ENCODE results near the gene METTL15.
"Not testable (repeated sequence)": the region's sequence is repeated elsewhere in the genome, so short reads cannot be mapped to it uniquely, and the experiment has no call there.

METTL15 gene

GRCh38 chr11:28243061-28243460, 134.9 kb downstream of the METTL15 start:
- no peak overlapping the region for H3K4me3 Mint-ChIP-seq
- no peaks in the 10 kb centered on the region for H3K27me3 Mint-ChIP-seq
- H3K4me1 Mint-ChIP-seq (ENCODE audit: low read depth in 2 of 2): peaks cover 2 to 5% of the 10 kb centered on the region in 2 donors
- H3K36me3 Mint-ChIP-seq (ENCODE audit: insufficient read depth): peaks cover 3% of the 10 kb centered on the region
- no peak overlapping the region for H3K27ac Mint-ChIP-seq
- ATAC-seq (replicated peaks) (no peak), DNase-seq (no peak)
- no peaks in the 10 kb centered on the region for H3K9me3 Mint-ChIP-seq

- peaks cover 3% of the 10 kb centered on the region for H3K36me3 Mint-ChIP-seq (ENCODE audit: insufficient read depth)
- no peak overlapping the region for H3K4me3 Mint-ChIP-seq
- H3K27ac Mint-ChIP-seq: no peak overlapping the region
- no peaks in the 10 kb centered on the region for H3K27me3 Mint-ChIP-seq
- peaks cover 2 to 5% of the 10 kb centered on the region in 2 donors for H3K4me1 Mint-ChIP-seq (ENCODE audit: low read depth in 2 of 2)
- ATAC-seq (replicated peaks) (no peak), DNase-seq (no peak)
- no peaks in the 10 kb centered on the region for H3K9me3 Mint-ChIP-seq
Measured at GRCh38 chr11:28243581-28243980, 135.4 kb downstream of the METTL15 start.

DNA sequence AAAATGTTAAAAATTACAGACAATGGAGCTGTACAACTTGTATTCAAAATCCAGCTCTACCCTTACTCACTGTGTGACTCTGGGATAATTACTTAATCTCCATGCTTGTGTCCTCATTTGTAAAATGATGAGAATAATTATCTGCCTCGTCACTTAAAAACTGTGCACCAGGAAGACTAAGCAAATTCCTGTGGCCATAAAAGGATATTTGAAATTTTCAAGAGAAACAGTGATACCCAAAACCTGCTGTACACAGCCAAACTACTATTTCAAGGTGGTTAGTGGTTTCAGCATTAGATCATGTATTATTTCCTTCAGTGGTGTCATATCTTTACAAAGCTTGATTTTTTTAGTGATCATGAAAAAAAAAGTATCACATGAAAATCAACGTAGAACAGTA, 136.9 kb downstream of the METTL15 start:
- Mint-ChIP-seq H3K27ac (no peak overlapping the region), H3K27me3 (no peaks in the 10 kb centered on the region), H3K36me3 (ENCODE audit: insufficient read depth) (peaks cover 3% of the 10 kb centered on the region), H3K4me1 (ENCODE audit: low read depth in 2 of 2) (no peaks in the 10 kb centered on the region), H3K4me3 (no peak overlapping the region), H3K9me3 (no peaks in the 10 kb centered on the region)
- no peak for DNase-seq
- ATAC-seq (replicated peaks): no peak

GRCh38 chr11:28250192-28250591, 142.0 kb downstream of the METTL15 start:
- Mint-ChIP-seq H3K36me3 (ENCODE audit: insufficient read depth) (peaks cover 3% of the 10 kb centered on the region), H3K9me3 (peaks cover 4 to 6% of the 10 kb centered on the region in 2 donors), H3K27me3 (no peaks in the 10 kb centered on the region), H3K27ac (no peak overlapping the region), H3K4me1 (ENCODE audit: low read depth in 2 of 2) (peaks cover 3 to 18% of the 10 kb centered on the region in 2 donors), H3K4me3 (no peak overlapping the region)
- no peak for DNase-seq
- no peak for ATAC-seq (replicated peaks)

GRCh38 chr11:28251257-28251656, 143.1 kb downstream of the METTL15 start:
- DNase-seq: no peak
- H3K9me3 Mint-ChIP-seq: peaks cover 4 to 6% of the 10 kb centered on the region in 2 donors
- no peaks in the 10 kb centered on the region for H3K36me3 Mint-ChIP-seq (ENCODE audit: insufficient read depth)
- ATAC-seq (replicated peaks): no peak
- no peak overlapping the region for H3K4me3 Mint-ChIP-seq
- H3K27ac Mint-ChIP-seq: no peak overlapping the region
- no peaks in the 10 kb centered on the region for H3K27me3 Mint-ChIP-seq
- peaks cover 3 to 18% of the 10 kb centered on the region in 2 donors for H3K4me1 Mint-ChIP-seq (ENCODE audit: low read depth in 2 of 2)

- ATAC-seq (replicated peaks): no peak
- Mint-ChIP-seq H3K9me3 (peaks cover 3 to 4% of the 10 kb centered on the region in 2 donors), H3K4me3 (no peak overlapping the region), H3K27me3 (no peaks in the 10 kb centered on the region), H3K36me3 (ENCODE audit: insufficient read depth) (no peaks in the 10 kb centered on the region), H3K27ac (no peak overlapping the region), H3K4me1 (ENCODE audit: low read depth in 2 of 2) (peaks cover 2 to 7% of the 10 kb centered on the region in 2 donors)
- no peak for DNase-seq
Measured at GRCh38 chr11:28257761-28258160, 149.6 kb downstream of the METTL15 start.

DNA sequence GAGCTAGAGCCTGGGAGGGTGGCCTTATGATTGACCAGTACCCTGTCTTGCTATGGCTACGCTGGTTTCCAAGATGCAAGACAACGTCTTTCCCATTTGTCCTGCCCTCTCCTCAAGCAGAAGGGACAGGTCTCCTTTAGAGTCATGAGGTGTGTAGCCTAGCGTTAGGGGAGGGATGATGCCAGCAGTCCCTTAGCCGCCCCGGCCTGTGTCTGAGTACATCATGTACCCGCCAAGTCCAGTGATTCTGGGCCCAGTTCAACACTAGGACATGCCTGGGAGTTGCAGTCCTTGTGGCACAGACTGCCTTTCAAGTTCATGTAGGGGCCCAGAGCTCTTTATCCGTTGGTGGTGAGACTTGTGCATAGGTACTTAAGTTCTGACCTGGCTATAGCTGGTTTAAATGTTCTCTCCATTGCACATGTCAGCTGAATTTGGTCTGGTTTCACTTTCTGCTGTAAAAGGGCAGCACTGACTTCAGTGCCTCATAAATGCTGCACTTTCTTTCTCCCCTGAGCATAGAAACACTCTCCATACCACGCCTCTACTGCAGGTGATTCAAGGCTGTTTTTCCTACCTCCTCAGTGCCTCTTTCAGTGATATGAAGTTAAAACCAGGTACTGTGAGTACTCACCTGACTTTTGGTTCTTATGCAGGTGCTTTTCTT, 151.1 kb downstream of the METTL15 start:
- Mint-ChIP-seq H3K4me3 (no peak overlapping the region), H3K9me3 (no peaks in the 10 kb centered on the region), H3K27me3 (no peaks in the 10 kb centered on the region), H3K36me3 (ENCODE audit: insufficient read depth) (no peaks in the 10 kb centered on the region), H3K27ac (no peak overlapping the region), H3K4me1 (ENCODE audit: low read depth in 2 of 2) (peaks cover 2 to 5% of the 10 kb centered on the region in 2 donors)
- ATAC-seq (replicated peaks) (no peak), DNase-seq (no peak)

DNA sequence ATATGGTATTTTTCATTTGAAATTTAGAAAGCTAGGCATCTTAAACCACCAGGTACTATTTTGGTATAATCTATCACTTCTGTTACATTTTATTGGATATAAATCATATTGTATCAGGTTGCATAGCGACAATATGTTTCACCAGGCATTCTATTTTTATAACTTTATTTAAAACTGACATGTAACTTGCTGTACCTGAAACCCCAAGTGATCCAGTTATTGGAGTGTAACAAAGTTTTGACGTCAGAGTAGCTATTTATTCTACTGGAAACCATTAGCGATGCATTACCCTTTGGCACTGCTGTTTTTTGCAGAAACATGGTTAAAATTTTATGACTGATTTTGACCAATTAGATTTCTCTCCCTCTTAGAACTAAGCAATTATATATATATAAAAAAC, 160.7 kb downstream of the METTL15 start:
- no peak for ATAC-seq (replicated peaks)
- no peak for DNase-seq
- Mint-ChIP-seq H3K27ac (no peak overlapping the region), H3K4me3 (no peak overlapping the region), H3K27me3 (no peaks in the 10 kb centered on the region), H3K36me3 (ENCODE audit: insufficient read depth) (peaks cover 3% of the 10 kb centered on the region), H3K4me1 (ENCODE audit: low read depth in 2 of 2) (peaks cover 0 to 5% of the 10 kb centered on the region in 2 donors), H3K9me3 (peaks cover 0 to 6% of the 10 kb centered on the region in 2 donors)

DNA sequence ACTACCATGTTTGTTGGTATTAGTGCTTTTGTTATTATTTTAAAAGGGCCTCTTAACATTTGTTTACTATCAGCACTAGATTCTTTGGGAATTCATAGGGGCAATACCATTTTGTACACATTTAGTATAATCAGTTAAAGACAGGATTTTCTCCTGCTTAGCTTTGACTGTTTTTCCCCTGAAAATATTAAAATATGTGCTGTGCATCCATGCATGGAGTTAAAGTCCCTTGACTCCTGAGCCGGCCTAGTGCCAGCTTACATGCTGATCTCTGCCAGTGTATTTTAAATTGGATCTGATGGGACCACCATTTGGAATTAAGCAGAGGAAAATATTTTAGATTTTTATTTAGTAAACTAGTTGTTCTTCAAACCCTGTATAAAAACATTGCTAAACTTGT, 161.4 kb downstream of the METTL15 start:
- ATAC-seq (replicated peaks) (no peak), DNase-seq (no peak)
- Mint-ChIP-seq H3K27me3 (no peaks in the 10 kb centered on the region), H3K4me3 (no peak overlapping the region), H3K4me1 (ENCODE audit: low read depth in 2 of 2) (peaks cover 0 to 5% of the 10 kb centered on the region in 2 donors), H3K9me3 (peaks cover 0 to 6% of the 10 kb centered on the region in 2 donors), H3K36me3 (ENCODE audit: insufficient read depth) (peaks cover 3% of the 10 kb centered on the region), H3K27ac (no peak overlapping the region)

GRCh38 chr11:28272247-28272646, 164.1 kb downstream of the METTL15 start:
- not testable (repeated sequence) for H3K27me3 Mint-ChIP-seq; H3K27ac Mint-ChIP-seq; H3K4me1 Mint-ChIP-seq (ENCODE audit: low read depth in 2 of 2); H3K36me3 Mint-ChIP-seq (ENCODE audit: insufficient read depth); H3K9me3 Mint-ChIP-seq; ATAC-seq (replicated peaks); H3K4me3 Mint-ChIP-seq; DNase-seq

GRCh38 chr11:28274216-28274615, 166.0 kb downstream of the METTL15 start:
- H3K36me3 Mint-ChIP-seq (ENCODE audit: insufficient read depth): no peaks in the 10 kb centered on the region
- H3K4me1 Mint-ChIP-seq (ENCODE audit: low read depth in 2 of 2): no peaks in the 10 kb centered on the region
- DNase-seq (no peak), ATAC-seq (replicated peaks) (no peak)
- H3K27ac Mint-ChIP-seq: no peak overlapping the region
- no peak overlapping the region for H3K4me3 Mint-ChIP-seq
- no peaks in the 10 kb centered on the region for H3K27me3 Mint-ChIP-seq
- H3K9me3 Mint-ChIP-seq: no peaks in the 10 kb centered on the region

DNA sequence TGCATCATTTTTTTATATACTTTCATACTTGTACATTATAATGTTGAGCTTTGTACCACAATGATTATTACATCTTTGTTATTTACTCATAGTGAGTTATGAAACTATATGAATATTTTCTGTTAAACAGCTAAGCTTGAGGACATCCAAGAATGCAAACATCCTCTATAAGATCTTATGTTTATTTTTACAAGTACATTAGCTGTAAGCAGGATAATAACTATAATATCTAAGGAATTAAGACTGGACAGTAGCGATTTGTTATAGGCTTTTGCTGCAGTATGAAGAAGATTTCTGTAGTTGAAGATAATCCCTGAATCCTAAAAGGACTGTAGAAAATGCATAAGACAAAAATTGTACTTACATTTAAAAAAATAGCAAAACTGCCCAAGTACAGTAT, 176.0 kb downstream of the METTL15 start:
- H3K9me3 Mint-ChIP-seq: no peaks in the 10 kb centered on the region
- no peak for DNase-seq
- no peak overlapping the region for H3K4me3 Mint-ChIP-seq
- no peaks in the 10 kb centered on the region for H3K27me3 Mint-ChIP-seq
- H3K36me3 Mint-ChIP-seq (ENCODE audit: insufficient read depth): no peaks in the 10 kb centered on the region
- H3K4me1 Mint-ChIP-seq (ENCODE audit: low read depth in 2 of 2): peaks cover 0 to 8% of the 10 kb centered on the region in 2 donors
- ATAC-seq (replicated peaks): no peak
- no peak overlapping the region for H3K27ac Mint-ChIP-seq

DNA sequence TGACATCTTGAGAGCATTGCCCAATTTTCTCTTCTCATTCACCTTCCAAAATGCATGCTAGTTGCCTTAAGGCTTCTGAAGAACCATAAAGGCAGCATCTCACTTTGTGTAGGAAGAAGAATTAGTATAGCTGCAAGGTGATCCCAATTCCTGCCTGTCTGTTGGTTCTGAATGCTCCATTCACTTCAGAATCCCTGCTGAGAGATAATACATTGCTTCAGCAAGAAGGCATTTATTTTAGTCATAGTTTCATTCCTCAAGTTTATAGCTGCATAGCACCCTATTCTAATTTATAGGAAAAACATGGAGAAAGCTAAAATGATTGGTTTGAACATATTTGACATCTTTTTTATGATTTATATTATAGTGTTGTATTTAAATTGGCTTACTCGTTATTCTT, 181.3 kb downstream of the METTL15 start:
- Mint-ChIP-seq H3K4me3 (no peak overlapping the region), H3K27ac (no peak overlapping the region), H3K9me3 (no peaks in the 10 kb centered on the region), H3K36me3 (ENCODE audit: insufficient read depth) (peaks cover 7% of the 10 kb centered on the region), H3K4me1 (ENCODE audit: low read depth in 2 of 2) (peaks cover 0 to 3% of the 10 kb centered on the region in 2 donors), H3K27me3 (no peaks in the 10 kb centered on the region)
- ATAC-seq (replicated peaks) (no peak), DNase-seq (no peak)

DNA sequence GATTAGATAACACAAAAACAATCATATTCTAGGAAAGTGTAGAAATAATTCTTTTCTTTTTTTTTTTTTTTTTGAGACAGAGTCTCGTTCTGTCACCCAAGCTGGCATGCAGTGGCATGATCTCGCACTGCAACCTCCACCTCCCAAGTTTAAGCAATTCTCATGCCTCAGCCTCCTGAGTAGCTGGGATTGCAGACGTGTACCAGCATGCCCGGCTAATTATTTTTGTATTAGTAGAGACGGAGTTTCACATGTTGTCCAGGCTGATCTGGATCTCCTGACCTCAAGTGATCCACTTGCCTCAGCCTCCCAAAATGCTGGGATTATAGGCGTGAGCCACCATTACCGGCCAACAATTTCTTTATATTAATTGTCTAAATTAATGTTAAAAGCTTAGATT, 182.8 kb downstream of the METTL15 start:
- not testable (repeated sequence) for H3K36me3 Mint-ChIP-seq (ENCODE audit: insufficient read depth); H3K27me3 Mint-ChIP-seq; H3K27ac Mint-ChIP-seq; H3K4me3 Mint-ChIP-seq; H3K4me1 Mint-ChIP-seq (ENCODE audit: low read depth in 2 of 2); ATAC-seq (replicated peaks); DNase-seq; H3K9me3 Mint-ChIP-seq
